RKO (cell line): ENCODE results near the gene SKAP2.

Experiments used
- DNase-seq: peaks from one replicate; pipeline ENCODE4 v3.0.0-alpha.2; 2016; ENCODE audit warnings: low spot score

The SKAP2 gene

GRCh38 chr7:26694713-26695112 is 169.7 kb downstream of the SKAP2 start:
- DNase-seq = no peak

DNA sequence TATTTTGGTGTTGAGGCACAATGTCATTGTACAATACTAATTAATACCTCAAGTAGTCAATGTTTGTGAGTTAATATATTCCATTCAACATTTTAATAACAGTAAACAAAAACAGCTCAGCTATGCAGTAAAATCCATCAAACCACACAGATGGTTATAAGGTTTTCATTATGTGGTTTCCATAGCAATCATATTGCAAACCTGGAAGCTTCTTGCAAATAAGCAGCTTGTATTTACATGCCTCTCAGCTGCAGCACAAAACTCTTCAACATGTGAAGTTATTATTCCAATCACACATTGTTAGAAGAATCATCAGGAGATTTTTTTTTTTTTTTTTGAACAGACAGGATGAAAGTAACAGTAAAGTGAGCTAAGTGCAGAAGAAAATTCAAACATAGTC is 170.2 kb downstream of the SKAP2 start:
- DNase-seq = no peak

DNA sequence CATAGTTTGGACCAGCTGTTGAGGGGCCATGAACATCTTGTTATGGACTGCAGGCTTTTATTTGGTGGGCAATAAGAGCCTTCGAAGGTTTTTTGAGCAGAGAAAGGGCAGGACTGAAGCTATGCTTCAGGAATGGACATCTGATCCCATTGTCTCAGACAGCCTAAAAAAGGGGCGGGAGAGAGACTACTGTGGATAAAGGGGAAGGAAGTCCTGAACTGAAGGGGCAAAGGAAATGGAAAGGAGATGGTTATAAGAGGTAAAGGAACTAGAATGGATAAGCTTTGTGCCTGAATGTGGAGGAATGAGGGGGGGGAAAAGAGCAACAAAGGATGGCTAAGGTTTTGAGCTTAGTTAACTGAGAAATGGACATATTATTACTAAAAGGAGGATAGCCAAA is 172.5 kb downstream of the SKAP2 start:
- no peak for DNase-seq

- DNase-seq = no peak
These were observed 173.0 kb downstream of the SKAP2 start for GRCh38 chr7:26691406-26691805.

DNA sequence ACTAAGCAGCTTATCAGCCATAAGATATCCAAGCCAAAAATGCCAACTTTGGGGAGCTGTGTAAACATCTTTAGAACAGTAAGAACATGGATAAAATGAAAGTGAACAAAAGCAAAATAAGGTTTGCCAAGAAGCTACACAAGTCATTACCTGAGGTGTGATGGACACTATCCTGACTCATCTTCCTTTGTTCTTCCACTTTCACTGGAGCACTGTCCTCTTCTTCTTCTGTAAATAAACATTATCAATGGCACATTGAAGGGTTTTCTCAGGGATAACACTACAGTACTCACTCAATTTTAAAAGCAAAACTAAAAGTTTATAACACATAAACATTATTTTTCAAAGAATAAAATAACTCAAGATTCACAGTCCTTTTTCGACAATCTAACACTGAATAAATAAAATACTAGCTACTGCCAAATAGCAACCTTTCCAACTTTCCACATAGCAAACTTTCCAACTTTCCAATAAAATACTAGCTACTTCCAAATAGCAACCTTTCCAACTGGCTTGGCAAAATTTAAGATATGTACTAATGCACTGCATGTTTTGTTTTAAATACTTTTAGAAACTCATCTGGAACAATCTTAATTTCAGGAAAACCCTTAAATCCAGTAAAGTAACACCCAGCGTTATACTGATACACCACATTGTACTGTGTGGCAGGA is 174.1 kb downstream of the SKAP2 start:
- no peak for DNase-seq

GRCh38 chr7:26688936-26689506 is 175.4 kb downstream of the SKAP2 start:
- DNase-seq = no peak

DNA sequence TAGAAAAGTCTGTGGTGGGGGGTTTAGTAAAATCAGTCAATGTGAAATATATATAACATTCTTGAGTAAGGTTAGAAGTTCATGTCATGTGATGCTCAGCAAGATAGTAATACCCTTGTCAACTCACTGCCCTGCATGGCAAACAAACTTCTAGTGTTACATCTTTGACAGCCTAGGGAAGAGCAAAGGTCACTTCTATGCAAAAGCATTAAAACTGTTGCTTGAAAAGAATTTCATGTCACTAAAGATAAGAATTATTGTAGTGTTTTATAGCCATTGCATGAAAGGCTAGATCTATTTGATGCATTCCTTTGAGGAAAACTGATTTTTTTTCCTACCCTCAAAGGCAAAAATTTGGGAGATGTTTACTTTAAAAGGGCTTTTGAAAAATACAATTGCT is 176.0 kb downstream of the SKAP2 start:
- DNase-seq = no peak

GRCh38 chr7:26687032-26687431 is 177.4 kb downstream of the SKAP2 start:
- no peak for DNase-seq

DNA sequence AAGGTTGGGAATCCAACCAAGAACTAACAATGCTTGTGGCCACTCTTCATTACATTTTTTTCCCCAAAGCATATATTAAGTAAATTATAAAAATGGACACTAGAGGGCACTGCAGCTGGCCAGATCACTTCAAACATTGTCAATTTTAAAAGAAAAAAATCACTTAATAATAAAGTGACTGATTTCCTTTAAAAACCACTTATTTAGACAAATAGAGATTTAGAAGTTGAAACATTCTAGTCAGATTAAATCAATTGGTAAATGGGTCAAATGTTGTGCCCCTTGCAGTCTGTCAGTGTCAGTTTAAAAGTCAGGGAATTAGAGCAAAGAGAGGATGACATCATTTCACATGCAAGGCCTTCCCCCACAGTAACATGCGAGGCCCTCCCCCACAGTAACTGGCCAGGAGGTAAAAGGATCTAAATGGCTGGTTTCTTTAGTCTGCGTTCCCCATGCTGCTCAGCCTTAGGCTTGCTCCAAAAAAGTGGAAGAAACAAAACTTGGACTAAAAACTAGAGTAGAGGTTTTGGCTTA is 177.9 kb downstream of the SKAP2 start:
- DNase-seq = peak; percentile 61

- no peak for DNase-seq
These were observed 178.8 kb downstream of the SKAP2 start for GRCh38 chr7:26685606-26686005.

DNA sequence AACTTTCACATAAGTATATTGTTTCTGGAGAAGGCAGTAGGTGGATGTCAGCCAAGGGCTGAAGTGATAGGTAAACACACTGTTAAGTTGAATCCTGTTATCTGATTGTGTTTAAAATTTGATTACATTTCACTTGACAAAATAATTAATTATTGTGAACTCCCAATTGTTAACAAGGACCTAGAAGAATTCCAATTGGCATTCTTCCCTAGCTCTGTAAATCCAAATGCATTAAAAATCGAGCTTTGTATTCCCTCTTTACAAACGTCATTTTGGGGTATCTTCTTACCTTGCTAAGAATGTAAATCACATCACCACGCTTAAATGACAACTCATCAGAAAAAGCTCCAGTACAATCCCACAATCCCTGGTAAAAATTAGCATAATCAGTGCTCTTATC is 179.9 kb downstream of the SKAP2 start:
- no peak for DNase-seq

DNA sequence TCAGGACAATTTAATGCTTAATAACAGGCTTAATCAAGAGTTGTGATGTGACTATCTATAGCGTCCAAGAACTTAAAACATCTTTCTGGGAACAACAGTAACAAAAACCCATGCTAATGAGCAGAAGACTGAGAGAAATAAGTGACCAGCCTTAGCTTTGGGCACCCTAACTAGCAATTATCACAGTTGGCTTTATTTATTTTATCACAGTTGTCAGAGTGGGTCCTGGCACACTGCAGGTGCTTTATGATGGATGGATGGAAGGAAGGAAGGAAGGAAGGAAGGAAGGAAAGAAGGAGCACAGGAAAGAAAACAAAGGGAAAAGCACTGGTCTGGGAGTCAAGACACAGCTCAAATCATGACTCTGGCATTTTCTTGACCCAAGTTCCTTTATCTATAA is 181.1 kb downstream of the SKAP2 start:
- no peak for DNase-seq

GRCh38 chr7:26681819-26682418 is 182.5 kb downstream of the SKAP2 start:
- peak; percentile 56 for DNase-seq

DNA sequence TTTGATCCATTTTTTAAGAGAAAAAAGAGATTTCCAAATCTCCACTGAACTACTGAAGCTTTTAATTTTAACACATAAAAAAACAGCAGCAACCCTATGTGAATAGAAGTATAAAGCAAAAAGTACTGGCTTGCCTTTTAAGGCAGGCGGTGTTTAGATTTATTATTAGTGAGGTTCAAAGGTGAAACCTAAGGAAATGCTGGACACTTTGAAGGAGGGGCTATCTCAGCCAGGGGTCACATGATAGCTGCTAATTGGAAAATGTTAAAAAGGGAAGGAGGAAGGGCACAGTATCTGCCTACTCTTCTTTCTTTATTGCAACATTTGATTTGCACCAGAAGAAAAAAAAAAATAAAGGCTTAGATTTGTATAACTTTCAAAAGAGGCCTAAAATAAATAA is 183.8 kb downstream of the SKAP2 start:
- DNase-seq = no peak

GRCh38 chr7:26675143-26675887 is 189.1 kb downstream of the SKAP2 start:
- peak; percentile 57 for DNase-seq

GRCh38 chr7:26673858-26674257 is 190.5 kb downstream of the SKAP2 start:
- DNase-seq = no peak

DNA sequence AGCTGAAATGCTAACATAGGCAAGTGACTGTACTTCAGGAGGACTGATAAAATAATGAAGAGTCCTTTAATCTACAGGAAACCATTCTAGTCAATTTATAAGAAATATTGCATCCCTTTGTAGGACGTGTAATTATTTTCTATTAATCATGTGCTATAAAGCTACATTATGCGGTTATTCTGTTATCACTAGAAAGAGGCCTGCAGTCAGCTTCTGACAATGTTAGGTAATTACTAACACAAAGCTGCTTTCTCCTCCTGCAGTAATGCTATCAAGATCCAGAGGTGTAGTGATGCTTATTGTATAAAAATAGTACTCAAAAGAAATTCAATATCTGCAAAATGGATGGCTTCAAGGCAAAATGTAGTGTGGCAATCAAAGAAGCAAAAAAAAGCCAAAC is 191.1 kb downstream of the SKAP2 start:
- DNase-seq = no peak

- DNase-seq = no peak
These were observed 193.5 kb downstream of the SKAP2 start for GRCh38 chr7:26670841-26671240.

DNA sequence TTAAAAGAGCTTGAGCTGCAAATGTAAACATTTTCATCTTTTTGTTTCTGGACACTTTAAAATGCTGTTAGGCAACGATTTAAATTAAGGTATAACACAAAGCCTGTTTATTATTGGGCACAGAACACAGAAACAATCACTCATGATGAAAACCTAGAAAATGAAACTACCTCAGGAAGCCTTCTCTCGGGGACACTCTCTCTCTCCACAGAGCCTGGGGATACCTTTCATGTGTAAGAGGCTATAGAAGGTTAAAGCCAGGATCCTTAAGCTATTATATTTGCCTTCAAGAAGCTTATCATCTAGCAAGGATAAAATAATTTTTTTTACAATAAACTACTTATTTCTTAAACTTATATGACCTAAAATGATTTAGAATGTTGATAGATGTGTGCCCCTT is 194.1 kb downstream of the SKAP2 start:
- DNase-seq = no peak

- no peak for DNase-seq
These were observed 195.6 kb downstream of the SKAP2 start for GRCh38 chr7:26668821-26669220.

DNA sequence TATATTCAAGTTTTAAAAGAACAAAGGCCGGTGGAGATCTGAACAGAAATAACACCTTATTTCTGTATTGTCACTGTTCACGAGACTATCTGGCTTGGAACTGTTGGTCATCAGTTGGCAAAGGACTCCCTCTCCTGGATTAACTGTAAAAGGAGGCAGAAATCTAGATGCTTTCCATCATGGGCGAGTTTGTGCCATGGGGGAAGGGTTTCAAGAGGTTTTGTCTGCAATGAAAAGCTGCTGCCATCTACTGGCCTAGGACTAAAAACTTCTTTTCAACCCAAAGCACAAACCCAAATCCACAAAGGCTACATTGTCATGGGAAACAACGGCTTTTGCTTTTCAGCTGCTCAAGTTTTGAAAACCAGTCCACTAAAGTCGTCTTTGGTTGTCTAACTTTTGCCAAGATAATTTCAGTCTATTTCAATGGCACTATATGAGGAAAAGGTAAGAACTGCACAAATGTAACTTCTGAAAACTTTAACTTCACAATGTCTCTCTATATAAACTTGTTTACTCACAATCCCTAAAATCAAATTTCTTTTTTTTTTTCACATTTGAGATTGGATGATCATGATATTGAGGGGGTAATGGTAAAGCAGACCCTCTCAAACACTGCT is 196.8 kb downstream of the SKAP2 start:
- DNase-seq = peak; percentile 96

DNA sequence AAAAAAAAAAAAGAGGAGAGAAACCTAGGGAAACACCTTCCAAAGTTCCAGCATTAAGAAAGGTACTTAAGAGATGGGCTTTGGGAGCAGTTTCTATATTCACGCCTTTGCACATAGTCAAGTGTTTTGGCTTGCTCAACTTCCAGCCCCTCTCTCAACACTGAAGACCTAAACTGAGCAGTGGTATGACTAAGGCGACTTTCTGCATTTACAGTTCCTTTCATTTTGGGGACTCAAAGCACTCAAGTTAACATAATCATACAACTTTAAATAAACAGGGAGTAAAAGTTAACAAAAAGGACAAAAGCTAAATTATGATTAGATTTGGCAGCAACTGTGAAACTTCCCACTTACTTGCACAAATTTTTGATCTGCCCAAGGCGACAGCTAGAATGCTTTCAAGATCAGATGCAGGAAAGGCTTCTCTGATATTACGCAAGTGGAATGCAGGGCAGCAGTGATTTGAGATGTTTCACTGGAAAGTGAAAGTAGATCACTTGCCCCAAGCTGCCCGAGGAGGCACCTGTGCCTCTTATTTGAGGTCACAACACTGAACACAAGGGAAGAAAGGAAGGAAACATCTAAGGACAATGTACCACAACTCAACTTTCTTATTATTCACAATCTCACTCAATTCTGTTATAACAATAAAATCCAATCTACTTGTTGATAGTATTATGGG is 199.5 kb downstream of the SKAP2 start:
- no peak for DNase-seq
